IMR-90 (cell line): ENCODE measurements around the gene ADGRD1. TPM values are rescaled to one million over a fixed set of nuclear protein-coding genes. Genes with fewer than 3 reads are reported as not detected.

Experiments used
- ATAC-seq: fragments of 200-7000 bp; cut with Tn5 transposase; 2 replicates; pipeline ENCODE4 v1.9.1; 2020; ENCODE audit warnings: low read depth, mild to moderate bottlenecking, moderate library complexity
- BruUV-seq: library from RNA; stranded (reverse); fragments of 400-500 nt; replicated peaks from 2 replicates; lab custom pipeline; 2021; lab: Mats Ljungman, UMichigan
- CTCF ChIA-PET: fragments of 300-600 bp; formaldehyde crosslinking; extraction: SDS; loops from one replicate; lab custom pipeline; 2021; ENCODE audit warnings: antibody characterized with exemption; lab: Yijun Ruan, JAX
- POLR2A ChIA-PET: fragments of 300-600 bp; sonication (Branson Sonifier 250); formaldehyde crosslinking; loops from one replicate; lab custom pipeline; 2022; ENCODE audit warnings: antibody characterized with exemption; ENCODE audit not compliant: unreplicated experiment; lab: Charles Lee
- DNase-seq: peaks from one replicate; pipeline ENCODE4 v3.0.0; 2013
- H2AFZ ChIP-seq: replicated peaks from 2 replicates; pipeline ENCODE3; 2013; ENCODE audit warnings: low read length, mild to moderate bottlenecking; ENCODE audit not compliant: poor library complexity
- H2AK5ac ChIP-seq: 2 replicates; pipeline ENCODE4 v1.6.1; 2013; ENCODE audit warnings: low read depth, low read length, inconsistent platforms
- H2AK9ac ChIP-seq: replicated peaks from 2 replicates; pipeline ENCODE3; 2013; ENCODE audit warnings: mild to moderate bottlenecking, low read depth, low read length, moderate library complexity; ENCODE audit not compliant: poor library complexity
- H2BK120ac ChIP-seq: 2 replicates; pipeline ENCODE4 v1.6.1; 2013; ENCODE audit warnings: low read depth, low read length, inconsistent platforms
- H2BK15ac ChIP-seq: 3 replicates; pipeline ENCODE4 v1.6.1; 2013; ENCODE audit warnings: low read depth, low read length, inconsistent platforms
- H2BK20ac ChIP-seq: 2 replicates; pipeline ENCODE4 v1.6.1; 2013; ENCODE audit warnings: low read depth, mild to moderate bottlenecking, inconsistent platforms, low read length, moderate library complexity
- H2BK5ac ChIP-seq: 2 replicates; pipeline ENCODE4 v1.6.1; 2013; ENCODE audit warnings: mild to moderate bottlenecking, low read depth, low read length, inconsistent platforms; ENCODE audit not compliant: poor library complexity, severe bottlenecking
- H3K14ac ChIP-seq: replicated peaks from 2 replicates; pipeline ENCODE4 v1.6.1; 2013; ENCODE audit warnings: low read depth, low read length, inconsistent platforms
- H3K18ac ChIP-seq: 2 replicates; pipeline ENCODE4 v1.6.1; 2013; ENCODE audit warnings: low read depth, low read length, control low read depth
- H3K23ac ChIP-seq: 2 replicates; pipeline ENCODE4 v1.6.1; 2013; ENCODE audit warnings: low read depth, low read length, inconsistent platforms
- H3K27ac ChIP-seq: 2 replicates; pipeline ENCODE4 v1.5.1; 2013; ENCODE audit warnings: mild to moderate bottlenecking, control low read depth, low read length; ENCODE audit not compliant: insufficient read depth
- H3K27me3 ChIP-seq: 2 replicates; pipeline ENCODE4 v1.6.1; 2013; ENCODE audit warnings: low read length; ENCODE audit not compliant: control insufficient read depth, insufficient read depth
- H3K36me3 ChIP-seq: 2 replicates; pipeline ENCODE4 v1.6.1; 2013; ENCODE audit warnings: low read length, mixed read lengths; ENCODE audit not compliant: control insufficient read depth, insufficient read depth
- H3K4ac ChIP-seq: 2 replicates; pipeline ENCODE4 v1.6.1; 2013; ENCODE audit warnings: low read depth, low read length, inconsistent platforms
- H3K4me1 ChIP-seq: 2 replicates; pipeline ENCODE4 v1.6.1; 2013; ENCODE audit warnings: low read length, mixed read lengths; ENCODE audit not compliant: control insufficient read depth, insufficient read depth
- H3K4me2 ChIP-seq: 2 replicates; pipeline ENCODE4 v1.6.1; 2013; ENCODE audit warnings: low read depth, mild to moderate bottlenecking, control low read depth, low read length, moderate library complexity
- H3K4me3 ChIP-seq: 2 replicates; pipeline ENCODE4 v1.5.1; 2013; ENCODE audit warnings: low read depth, mild to moderate bottlenecking, control low read depth, low read length, moderate library complexity; ENCODE audit not compliant: insufficient read depth
- H3K56ac ChIP-seq: 2 replicates; pipeline ENCODE4 v1.6.1; 2013; ENCODE audit warnings: low read length, inconsistent platforms; ENCODE audit not compliant: insufficient read depth; ENCODE audit errors: extremely low read depth
- H3K79me1 ChIP-seq, 2 experiments: 2 replicates each; pipeline ENCODE4 v1.6.1; 2013; ENCODE audit warnings: low read length in 2 of 2, inconsistent platforms in 1 of 2, low read depth in 1 of 2
- H3K9ac ChIP-seq: 2 replicates; pipeline ENCODE4 v1.6.1; 2013; ENCODE audit warnings: low read depth, low read length, control low read depth
- H3K9me1 ChIP-seq: 2 replicates; pipeline ENCODE4 v1.6.1; 2013; ENCODE audit warnings: low read length, inconsistent platforms; ENCODE audit not compliant: insufficient read depth
- H3K9me3 ChIP-seq: 2 replicates; pipeline ENCODE4 v1.6.1; 2013; ENCODE audit warnings: low read length; ENCODE audit not compliant: control insufficient read depth, insufficient read depth
- H4K20me1 ChIP-seq: 2 replicates; pipeline ENCODE4 v1.6.1; 2013; ENCODE audit warnings: low read length, inconsistent platforms; ENCODE audit not compliant: insufficient read depth
- H4K5ac ChIP-seq: 2 replicates; pipeline ENCODE4 v1.6.1; 2013; ENCODE audit warnings: mild to moderate bottlenecking, low read depth, low read length, control low read depth
- H4K8ac ChIP-seq, 2 experiments: 2 replicates each; pipeline ENCODE4 v1.6.1; 2013; ENCODE audit warnings: low read depth in 2 of 2, low read length in 2 of 2, control low read depth in 1 of 2, inconsistent platforms in 1 of 2
- H4K91ac ChIP-seq: 2 replicates; pipeline ENCODE4 v1.6.1; 2013; ENCODE audit warnings: low read depth, low read length, inconsistent platforms; ENCODE audit not compliant: insufficient read depth
- BHLHE40 ChIP-seq: fragments of 150-350 bp; IDR thresholded peaks from 2 replicates; pipeline ENCODE4 v1.6.1; 2016; ENCODE audit warnings: mild to moderate bottlenecking, low read depth, low read length
- CEBPB ChIP-seq: IDR thresholded peaks from 2 replicates; pipeline ENCODE4 v1.6.1; 2012; ENCODE audit warnings: low read depth, low read length, improper control_type of control experiment
- CHD1 ChIP-seq: IDR thresholded peaks from 2 replicates; pipeline ENCODE4 v1.6.1; 2012; ENCODE audit warnings: low read depth, low read length, improper control_type of control experiment
- CTCF ChIP-seq: conservative IDR thresholded peaks from 2 replicates; pipeline ENCODE4 v1.5.1; 2012; ENCODE audit warnings: mild to moderate bottlenecking, low read depth, low read length, improper control_type of control experiment
- ELK1 ChIP-seq: fragments of 150-350 bp; IDR thresholded peaks from 2 replicates; pipeline ENCODE4 v1.6.1; 2016; ENCODE audit warnings: low read depth, mild to moderate bottlenecking, low read length, moderate library complexity, borderline replicate concordance
- FOS ChIP-seq: fragments of 150-350 bp; IDR thresholded peaks from 2 replicates; pipeline ENCODE4 v1.6.1; 2016; ENCODE audit warnings: low read depth, low read length
- MAFK ChIP-seq: IDR thresholded peaks from 2 replicates; pipeline ENCODE4 v1.6.1; 2012; ENCODE audit warnings: low read depth, low read length, improper control_type of control experiment
- MAZ ChIP-seq: IDR thresholded peaks from 2 replicates; pipeline ENCODE4 v1.6.1; 2012; ENCODE audit warnings: low read depth, mild to moderate bottlenecking, low read length, improper control_type of control experiment, moderate library complexity, borderline replicate concordance
- MXI1 ChIP-seq: IDR thresholded peaks from 2 replicates; pipeline ENCODE4 v1.6.1; 2012; ENCODE audit warnings: low read depth, mild to moderate bottlenecking, low read length, moderate library complexity, borderline replicate concordance
- NFE2L2 ChIP-seq: fragments of 150-350 bp; IDR thresholded peaks from 2 replicates; pipeline ENCODE4 v1.6.1; 2016; ENCODE audit warnings: low read depth, mild to moderate bottlenecking, low read length
- POLR2A ChIP-seq: IDR thresholded peaks from 2 replicates; pipeline ENCODE4 v1.6.1; 2012; ENCODE audit warnings: mild to moderate bottlenecking, low read depth, low read length
- RAD21 ChIP-seq: IDR thresholded peaks from 2 replicates; pipeline ENCODE4 v1.6.1; 2012; ENCODE audit warnings: low read length, improper control_type of control experiment
- RCOR1 ChIP-seq: IDR thresholded peaks from 2 replicates; pipeline ENCODE4 v1.6.1; 2012; ENCODE audit warnings: mild to moderate bottlenecking, low read length, improper control_type of control experiment; ENCODE audit not compliant: insufficient replicate concordance
- RFX5 ChIP-seq: IDR thresholded peaks from 2 replicates; pipeline ENCODE4 v1.8.0; 2012; ENCODE audit warnings: low read depth, mild to moderate bottlenecking, low read length, moderate library complexity
- SMC3 ChIP-seq: fragments of 150-350 bp; IDR thresholded peaks from 2 replicates; pipeline ENCODE4 v1.6.1; 2016; ENCODE audit warnings: low read depth, mild to moderate bottlenecking, antibody characterized with exemption, low read length, moderate library complexity
- USF2 ChIP-seq: fragments of 150-350 bp; IDR thresholded peaks from 2 replicates; pipeline ENCODE4 v1.6.1; 2017; ENCODE audit warnings: mild to moderate bottlenecking, antibody characterized with exemption, low read length, low read depth
- WGBS, 2 experiments: methylation state at CpG; one replicate each; pipeline versions ENCODE4 v1.1.5 to v1.1.7; 2013; ENCODE audit warnings: missing lambda C conversion rate in 2 of 2; ENCODE audit not compliant: insufficient read length in 1 of 2; ENCODE audit errors: extremely low coverage in 2 of 2; 5-methylcytosine and 5-hydroxymethylcytosine counted together
- dilution Hi-C: fragments of 300-500 bp; cut with HindIII; formaldehyde crosslinking; loops from one replicate; pipeline ENCODE4 v1.14.3; 2018; ENCODE audit warnings: low sequenced_read_pairs; ENCODE audit not compliant: unreplicated experiment
- in situ Hi-C: fragments of 300-500 bp; cut with MboI; formaldehyde crosslinking; loops from 3 replicates; pipeline ENCODE4 v1.14.3; 2019; ENCODE audit warnings: low sequenced_read_pairs, inconsistent platforms, mixed read lengths
- intact Hi-C: fragments of 100-400 bp; cut with micrococcal nuclease; formaldehyde crosslinking; loops from 2 replicates; pipeline ENCODE4 v1.10.0; 2022
- polyA plus RNA-seq, 3 experiments: library from polyadenylated mRNA; depleted of rRNA; stranded (reverse); fragments of >200 nt; gene quantifications; 2 replicates each; pipeline ENCODE4 v1.2.3, GENCODE V29; 2012; ENCODE audit warnings: low replicate concordance in 1 of 3
- total RNA-seq: library from RNA; depleted of rRNA; stranded (reverse); fragments of >200 nt; gene quantifications from 2 replicates; pipeline ENCODE4 v1.2.3, GENCODE V29; 2012

ADGRD1 gene
- total and polyA plus RNA-seq, 2 of the 4 experiments (the other 2 are of a cell fraction) = not detected

- Histone ChIP-seq H2AFZ (no peak overlapping the region), H3K56ac (no peak overlapping the region), H2BK120ac (no peak overlapping the region), H3K4ac (no peak overlapping the region), H3K9me1 (no peaks in the 10 kb centered on the region), H4K91ac (no peak overlapping the region), H3K4me2 (no peak overlapping the region), H3K27ac (no peak overlapping the region), H3K9me3 (peaks cover 46% of the 10 kb centered on the region), H3K18ac (no peak overlapping the region), H3K27me3 (no peaks in the 10 kb centered on the region), H4K20me1 (no peaks in the 10 kb centered on the region), H3K9ac (no peak overlapping the region), H2BK20ac (no peak overlapping the region), H2BK5ac (no peak overlapping the region), H3K36me3 (no peaks in the 10 kb centered on the region), H3K14ac (no peak overlapping the region), H2BK15ac (no peak overlapping the region), H4K5ac (no peak overlapping the region), H2AK9ac (no peak overlapping the region), H2AK5ac (no peak overlapping the region), H4K8ac (no peak overlapping the region), H3K79me1 (no peaks in the 10 kb centered on the region), H3K4me3 (no peak overlapping the region), H3K23ac (no peak overlapping the region), H3K4me1 (no peaks in the 10 kb centered on the region)
- CTCF ChIA-PET = no interaction called here
- 80% methylated on average over 24 of the region's 38 CpGs; no CpG with 5 or more reads in 1 of the 2 experiments for WGBS, 2 experiments
- BruUV-seq = no TSS peak
- DNase-seq (no peak), ATAC-seq (no peak)
- dilution Hi-C loops = no loop called here
- POLR2A ChIA-PET = no interaction called here
- intact Hi-C loops = no loop called here
- TF ChIP-seq USF2 (no peak), RAD21 (no peak), RFX5 (no peak), MXI1 (no peak), FOS (no peak), POLR2A (no peak), CTCF (no peak), CHD1 (no peak), SMC3 (no peak), RCOR1 (no peak), CEBPB (no peak), ELK1 (no peak), BHLHE40 (no peak), MAZ (no peak), NFE2L2 (no peak), MAFK (no peak)
- in situ Hi-C loops = no loop called here
Measured at GRCh38 chr12:131087991-131088700, 134.4 kb downstream of the ADGRD1 start.
